ENCODE measurements around the gene TIMM17A. TPM values are rescaled to one million over a fixed set of nuclear protein-coding genes. Genes with fewer than 3 reads are reported as not detected.

Gene TIMM17A
- total RNA-seq, 1 donor from 2014 or later, result 18.9 TPM

DNA sequence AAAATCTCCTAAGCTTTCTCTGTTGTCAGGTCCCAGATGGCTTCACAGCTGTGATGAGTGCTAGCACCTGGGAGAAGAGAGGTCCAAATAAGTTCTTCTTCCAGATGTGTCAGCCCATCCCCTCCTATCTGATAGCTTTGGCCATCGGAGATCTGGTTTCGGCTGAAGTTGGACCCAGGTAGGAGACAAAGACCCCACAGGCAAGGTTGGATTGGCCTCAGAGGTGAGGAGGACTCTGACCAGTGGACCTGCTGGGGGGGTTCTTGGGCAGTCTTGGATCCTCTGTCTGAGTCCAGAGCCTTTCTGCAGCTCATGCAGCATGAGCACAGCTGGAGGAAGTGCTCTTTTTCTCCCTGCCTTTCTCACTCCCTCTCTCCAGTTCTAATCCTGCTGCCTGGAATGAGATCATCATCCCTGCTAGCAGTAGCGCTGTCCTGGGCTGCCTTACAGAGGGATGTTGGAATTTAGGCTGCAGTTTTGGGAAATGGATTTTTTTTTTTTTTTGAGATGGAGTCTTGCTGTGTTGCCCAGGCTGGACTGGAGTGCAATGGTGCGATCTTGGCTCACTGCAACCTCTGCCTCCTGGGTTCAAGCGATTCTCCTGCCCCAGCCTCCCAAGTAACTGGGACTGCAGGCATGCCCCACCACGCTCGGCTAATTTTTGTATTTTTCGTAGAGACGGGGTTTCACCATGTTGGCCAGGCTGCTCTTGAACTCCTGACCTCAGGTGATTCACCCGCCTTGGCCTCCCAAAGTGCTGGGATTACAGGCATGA lies 34.2 kb downstream of the TIMM17A start:
- H3K27me3 ChIP-seq, result no peaks in the 10 kb centered on the region
- TF ChIP-seq, protein P1, sequence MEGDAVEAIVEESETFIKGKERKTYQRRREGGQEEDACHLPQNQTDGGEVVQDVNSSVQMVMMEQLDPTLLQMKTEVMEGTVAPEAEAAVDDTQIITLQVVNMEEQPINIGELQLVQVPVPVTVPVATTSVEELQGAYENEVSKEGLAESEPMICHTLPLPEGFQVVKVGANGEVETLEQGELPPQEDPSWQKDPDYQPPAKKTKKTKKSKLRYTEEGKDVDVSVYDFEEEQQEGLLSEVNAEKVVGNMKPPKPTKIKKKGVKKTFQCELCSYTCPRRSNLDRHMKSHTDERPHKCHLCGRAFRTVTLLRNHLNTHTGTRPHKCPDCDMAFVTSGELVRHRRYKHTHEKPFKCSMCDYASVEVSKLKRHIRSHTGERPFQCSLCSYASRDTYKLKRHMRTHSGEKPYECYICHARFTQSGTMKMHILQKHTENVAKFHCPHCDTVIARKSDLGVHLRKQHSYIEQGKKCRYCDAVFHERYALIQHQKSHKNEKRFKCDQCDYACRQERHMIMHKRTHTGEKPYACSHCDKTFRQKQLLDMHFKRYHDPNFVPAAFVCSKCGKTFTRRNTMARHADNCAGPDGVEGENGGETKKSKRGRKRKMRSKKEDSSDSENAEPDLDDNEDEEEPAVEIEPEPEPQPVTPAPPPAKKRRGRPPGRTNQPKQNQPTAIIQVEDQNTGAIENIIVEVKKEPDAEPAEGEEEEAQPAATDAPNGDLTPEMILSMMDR (IDR thresholded peaks at IDR 0.05), result no peak
- TF ChIP-seq POLR2A (IDR thresholded peaks at IDR 0.05) (no peak), POLR2AphosphoS5 (IDR thresholded peaks at IDR 0.05; ENCODE audit: insufficient read depth in 1 of 2, low read depth in 1 of 2) (no peak)
- DNase-seq (ENCODE audit: extremely low spot score in 2 of 2), result no peak
- H3K4me3 ChIP-seq, result no peak overlapping the region
- no peaks in the 10 kb centered on the region for H3K9me3 ChIP-seq
- no peak overlapping the region for H3K27ac ChIP-seq
- H3K4me1 ChIP-seq, result peaks cover 32% of the 10 kb centered on the region
- intact Hi-C loops (cut with DNase I), result no loop called here
- H3K36me3 ChIP-seq, result peaks cover 0 to 44% of the 10 kb centered on the region in 2 donors

GRCh38 chr1:201990427-201990826 lies 35.1 kb downstream of the TIMM17A start:
- Histone ChIP-seq H3K4me1 (peaks cover 23% of the 10 kb centered on the region), H3K27me3 (no peaks in the 10 kb centered on the region), H3K4me3 (no peak overlapping the region), H3K27ac (no peak overlapping the region), H3K9me3 (no peaks in the 10 kb centered on the region), H3K36me3 (peaks cover 0 to 44% of the 10 kb centered on the region in 2 donors)
- TF ChIP-seq POLR2AphosphoS5 (IDR thresholded peaks at IDR 0.05; ENCODE audit: insufficient read depth in 1 of 2, low read depth in 1 of 2), result no peak
- no peak for TF ChIP-seq POLR2A (IDR thresholded peaks at IDR 0.05)
- TF ChIP-seq, protein P1 (IDR thresholded peaks at IDR 0.05), result no peak
- intact Hi-C loops (cut with DNase I), result no loop called here
- no peak for DNase-seq (ENCODE audit: extremely low spot score in 2 of 2)

- Histone ChIP-seq H3K9me3 (no peaks in the 10 kb centered on the region), H3K4me3 (no peak overlapping the region), H3K36me3 (peaks cover 0 to 70% of the 10 kb centered on the region in 2 donors), H3K4me1 (no peaks in the 10 kb centered on the region), H3K27ac (no peak overlapping the region), H3K27me3 (no peaks in the 10 kb centered on the region)
- TF ChIP-seq, protein P1 (IDR thresholded peaks at IDR 0.05), result peak; percentile 24 to 55 (median 47)
- TF ChIP-seq POLR2AphosphoS5 (IDR thresholded peaks at IDR 0.05; ENCODE audit: insufficient read depth in 1 of 2, low read depth in 1 of 2), result no peak
- intact Hi-C loops (cut with DNase I), result no loop called here
- DNase-seq (ENCODE audit: extremely low spot score in 2 of 2), result no peak
These were observed 44.4 kb downstream of the TIMM17A start for GRCh38 chr1:201999625-202000238.

- no peak for DNase-seq (ENCODE audit: extremely low spot score in 2 of 2)
- Histone ChIP-seq H3K27ac (no peak overlapping the region), H3K36me3 (peaks cover 0 to 61% of the 10 kb centered on the region in 2 donors), H3K4me1 (peaks cover 3% of the 10 kb centered on the region), H3K27me3 (no peaks in the 10 kb centered on the region), H3K4me3 (no peak overlapping the region), H3K9me3 (no peaks in the 10 kb centered on the region)
- intact Hi-C loops (cut with DNase I), result no loop called here
- TF ChIP-seq POLR2A (IDR thresholded peaks at IDR 0.05), result no peak
- no peak for TF ChIP-seq POLR2AphosphoS5 (IDR thresholded peaks at IDR 0.05; ENCODE audit: insufficient read depth in 1 of 2, low read depth in 1 of 2)
- TF ChIP-seq, protein P1 (IDR thresholded peaks at IDR 0.05), result no peak
These were observed 47.2 kb downstream of the TIMM17A start for GRCh38 chr1:202002507-202002906.

DNA sequence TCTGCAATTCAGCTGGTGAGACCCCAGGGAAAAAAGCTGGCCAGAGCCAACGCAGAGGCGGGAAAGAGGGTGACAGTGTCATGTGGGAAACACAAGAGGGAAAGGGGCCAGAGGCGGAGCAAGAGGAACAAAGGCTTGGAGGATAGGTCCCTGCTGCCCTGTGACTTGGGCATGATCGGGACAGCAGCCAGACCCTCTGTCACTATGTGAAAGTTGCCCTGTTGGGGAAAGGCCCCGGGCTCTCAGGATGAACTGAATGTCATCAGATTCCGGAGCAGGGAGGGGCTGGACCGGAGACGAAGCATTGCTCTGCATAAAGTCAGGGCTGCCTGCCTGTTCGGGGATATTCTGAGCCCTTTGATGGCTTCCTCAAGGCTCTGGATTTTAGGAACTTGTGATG lies 49.4 kb downstream of the TIMM17A start:
- peaks cover 0 to 52% of the 10 kb centered on the region in 2 donors for H3K36me3 ChIP-seq
- intact Hi-C loops (cut with DNase I), result no loop called here

More for the DNA sequence above, 49.4 kb downstream of the TIMM17A start:
- Histone ChIP-seq H3K27me3 (no peaks in the 10 kb centered on the region), H3K4me1 (peaks cover 14% of the 10 kb centered on the region), H3K9me3 (no peaks in the 10 kb centered on the region), H3K27ac (no peak overlapping the region), H3K4me3 (no peak overlapping the region)
- DNase-seq (ENCODE audit: extremely low spot score in 2 of 2), result no peak
- no peak for TF ChIP-seq POLR2AphosphoS5 (IDR thresholded peaks at IDR 0.05; ENCODE audit: insufficient read depth in 1 of 2, low read depth in 1 of 2)
